Measurements from ENCODE around the gene PRKCI.

The PRKCI gene

GRCh38 chr3:170302008-170302407 lies 79.8 kb downstream of the PRKCI start:
- no peak for TF ChIP-seq REST (IDR thresholded peaks at IDR 0.05; ENCODE audit: low read depth)
- TF ChIP-seq CEBPB (IDR thresholded peaks at IDR 0.05): no peak
- TF ChIP-seq TEAD4 (IDR thresholded peaks at IDR 0.05): no peak

GRCh38 chr3:170306015-170306414 lies 83.8 kb downstream of the PRKCI start:
- TF ChIP-seq USF1 (IDR thresholded peaks at IDR 0.05) (no peak), TCF12 (IDR thresholded peaks at IDR 0.05; ENCODE audit: low read depth) (no peak), TAF1 (IDR thresholded peaks at IDR 0.05; ENCODE audit: low read depth) (no peak), ZBTB7A (IDR thresholded peaks at IDR 0.05; ENCODE audit: low read depth) (no peak)

GRCh38 chr3:170307671-170308405 lies 85.6 kb downstream of the PRKCI start:
- TF ChIP-seq EGR1 (IDR thresholded peaks at IDR 0.05) (no peak), MAX (IDR thresholded peaks at IDR 0.05) (no peak), RAD21 (IDR thresholded peaks at IDR 0.05; ENCODE audit: low read depth) (no peak), CEBPB (IDR thresholded peaks at IDR 0.05) (0 out of 2 replicates have a peak, but pooled peaks have one; percentile 26)

GRCh38 chr3:170309046-170309445 lies 86.8 kb downstream of the PRKCI start:
- TF ChIP-seq TEAD4 (IDR thresholded peaks at IDR 0.05) (no peak), EGR1 (IDR thresholded peaks at IDR 0.05) (no peak)

- no peak for TF ChIP-seq FOXM1 (IDR thresholded peaks at IDR 0.05; ENCODE audit: borderline replicate concordance, low read depth)
- no peak for TF ChIP-seq YY1 (IDR thresholded peaks at IDR 0.05; ENCODE audit: low read depth)
- TF ChIP-seq EP300 (IDR thresholded peaks at IDR 0.05; ENCODE audit: borderline replicate concordance): no peak
- TF ChIP-seq ZBTB7A (IDR thresholded peaks at IDR 0.05; ENCODE audit: low read depth): no peak
- TF ChIP-seq MAX (IDR thresholded peaks at IDR 0.05): no peak
- TF ChIP-seq EGR1 (IDR thresholded peaks at IDR 0.05): no peak
- TF ChIP-seq TCF12 (IDR thresholded peaks at IDR 0.05; ENCODE audit: low read depth): no peak
- no peak for TF ChIP-seq TEAD4 (IDR thresholded peaks at IDR 0.05)
- TF ChIP-seq RAD21 (IDR thresholded peaks at IDR 0.05; ENCODE audit: low read depth): no peak
- no peak for TF ChIP-seq CREB1 (IDR thresholded peaks at IDR 0.05; ENCODE audit: low read depth)
- no peak for TF ChIP-seq USF1 (IDR thresholded peaks at IDR 0.05)
- TF ChIP-seq TAF1 (IDR thresholded peaks at IDR 0.05; ENCODE audit: low read depth): no peak
- no peak for TF ChIP-seq NFIC (IDR thresholded peaks at IDR 0.05)
Measured at GRCh38 chr3:170317954-170318353, 95.7 kb downstream of the PRKCI start.

GRCh38 chr3:170320461-170321121 lies 98.4 kb downstream of the PRKCI start:
- TF ChIP-seq ZBTB7A (IDR thresholded peaks at IDR 0.05; ENCODE audit: low read depth) (no peak), TEAD4 (IDR thresholded peaks at IDR 0.05) (peak; percentile 45), EP300 (IDR thresholded peaks at IDR 0.05; ENCODE audit: borderline replicate concordance) (peak; percentile 75), TCF12 (IDR thresholded peaks at IDR 0.05; ENCODE audit: low read depth) (0 out of 2 replicates have a peak, but pooled peaks have one; percentile 35)

- TF ChIP-seq NFIC (IDR thresholded peaks at IDR 0.05) (no peak), FOXM1 (IDR thresholded peaks at IDR 0.05; ENCODE audit: borderline replicate concordance, low read depth) (peak; percentile 29; the same call in 1 of the 2 replicates), TEAD4 (IDR thresholded peaks at IDR 0.05) (peak; percentile 83)
Measured at GRCh38 chr3:170321321-170322034, 99.3 kb downstream of the PRKCI start.

- TF ChIP-seq EGR1 (IDR thresholded peaks at IDR 0.05) (no peak), FOXM1 (IDR thresholded peaks at IDR 0.05; ENCODE audit: borderline replicate concordance, low read depth) (no peak), EP300 (IDR thresholded peaks at IDR 0.05; ENCODE audit: borderline replicate concordance) (peak; percentile 41; the same call in 1 of the 2 replicates), NFIC (IDR thresholded peaks at IDR 0.05) (no peak)
Measured at GRCh38 chr3:170322566-170323269, 100.5 kb downstream of the PRKCI start.

Measured in Ishikawa (cell line).